ENCODE data around the gene ASTL.
"Not testable (repeated sequence)": the region's sequence is repeated elsewhere in the genome, so short reads cannot be mapped to it uniquely, and the experiment has no call there.

Gene ASTL

GRCh38 chr2:96091141-96091710 lies 47.1 kb downstream of the ASTL start:
- H3K9ac ChIP-seq (ENCODE audit: low read depth, low read length), result no peak overlapping the region
- peaks cover 10% of the 10 kb centered on the region for H3K4me1 ChIP-seq (ENCODE audit: control insufficient read depth, insufficient read depth, low read length)
- H3K36me3 ChIP-seq (ENCODE audit: control insufficient read depth, insufficient read depth, low read length), result no peaks in the 10 kb centered on the region
- H3K27ac ChIP-seq (ENCODE audit: low read depth, low read length), result no peak overlapping the region
- H3K27me3 ChIP-seq (ENCODE audit: control insufficient read depth, insufficient read depth, low read length), result no peaks in the 10 kb centered on the region
- H3K4me3 ChIP-seq (ENCODE audit: low read depth, low read length), result no peak overlapping the region
- H3K9me3 ChIP-seq (ENCODE audit: control insufficient read depth, insufficient read depth, low read length), result no peaks in the 10 kb centered on the region

- no peak overlapping the region for H3K9ac ChIP-seq (ENCODE audit: low read depth, low read length)
- no peak overlapping the region for H3K27ac ChIP-seq (ENCODE audit: low read depth, low read length)
- H3K36me3 ChIP-seq (ENCODE audit: control insufficient read depth, insufficient read depth, low read length), result no peaks in the 10 kb centered on the region
- no peak overlapping the region for H3K4me3 ChIP-seq (ENCODE audit: low read depth, low read length)
- peaks cover 10% of the 10 kb centered on the region for H3K4me1 ChIP-seq (ENCODE audit: control insufficient read depth, insufficient read depth, low read length)
- no peaks in the 10 kb centered on the region for H3K27me3 ChIP-seq (ENCODE audit: control insufficient read depth, insufficient read depth, low read length)
- no peaks in the 10 kb centered on the region for H3K9me3 ChIP-seq (ENCODE audit: control insufficient read depth, insufficient read depth, low read length)
Observed at GRCh38 chr2:96090196-96090926, 47.9 kb downstream of the ASTL start.

DNA sequence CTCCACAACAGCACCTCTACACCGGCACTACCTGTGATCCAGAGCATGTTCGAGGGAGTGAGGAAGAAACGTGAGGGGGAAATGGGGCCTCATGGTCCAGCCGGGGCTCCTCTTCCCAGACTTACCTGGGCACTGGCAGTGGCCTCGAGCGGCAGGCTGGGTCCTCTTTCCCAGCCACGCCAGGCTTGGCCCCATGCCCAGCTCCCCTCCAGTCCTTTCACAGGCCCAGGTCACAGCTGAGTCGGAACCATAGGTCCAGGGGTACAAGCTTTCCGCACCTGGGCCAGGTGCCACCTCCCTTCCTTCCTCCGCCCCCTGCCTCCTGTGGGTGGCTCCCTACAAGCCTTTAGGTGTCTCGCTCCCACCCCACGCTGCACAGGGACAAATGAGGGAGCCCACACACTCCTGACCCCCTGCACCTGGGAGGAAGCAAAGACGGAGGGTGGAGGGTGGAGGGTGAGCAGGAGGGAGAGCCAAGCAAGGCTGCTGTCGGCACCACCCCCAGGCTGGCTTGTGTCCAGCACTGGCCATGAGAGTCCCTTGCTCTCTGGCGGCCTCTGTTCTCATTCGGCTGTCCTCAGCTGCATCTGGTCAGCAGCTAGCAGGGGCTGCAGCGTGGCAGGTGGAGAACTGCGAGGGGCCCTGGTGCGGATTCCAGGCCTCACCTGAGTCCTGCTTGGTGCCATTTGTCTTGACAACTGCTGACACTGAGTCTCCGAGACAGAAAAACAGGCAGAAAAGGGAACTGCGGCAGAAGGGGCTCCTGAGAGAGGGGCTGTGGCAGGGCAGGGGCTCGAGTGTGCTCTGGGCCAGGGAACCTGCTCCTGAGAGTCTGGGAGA lies 48.7 kb downstream of the ASTL start:
- H3K4me1 ChIP-seq (ENCODE audit: control insufficient read depth, insufficient read depth, low read length), result peaks cover 10% of the 10 kb centered on the region
- H3K27ac ChIP-seq (ENCODE audit: low read depth, low read length), result no peak overlapping the region
- H3K36me3 ChIP-seq (ENCODE audit: control insufficient read depth, insufficient read depth, low read length), result no peaks in the 10 kb centered on the region
- no peaks in the 10 kb centered on the region for H3K27me3 ChIP-seq (ENCODE audit: control insufficient read depth, insufficient read depth, low read length)
- H3K4me3 ChIP-seq (ENCODE audit: low read depth, low read length), result no peak overlapping the region
- H3K9me3 ChIP-seq (ENCODE audit: control insufficient read depth, insufficient read depth, low read length), result no peaks in the 10 kb centered on the region
- no peak overlapping the region for H3K9ac ChIP-seq (ENCODE audit: low read depth, low read length)

DNA sequence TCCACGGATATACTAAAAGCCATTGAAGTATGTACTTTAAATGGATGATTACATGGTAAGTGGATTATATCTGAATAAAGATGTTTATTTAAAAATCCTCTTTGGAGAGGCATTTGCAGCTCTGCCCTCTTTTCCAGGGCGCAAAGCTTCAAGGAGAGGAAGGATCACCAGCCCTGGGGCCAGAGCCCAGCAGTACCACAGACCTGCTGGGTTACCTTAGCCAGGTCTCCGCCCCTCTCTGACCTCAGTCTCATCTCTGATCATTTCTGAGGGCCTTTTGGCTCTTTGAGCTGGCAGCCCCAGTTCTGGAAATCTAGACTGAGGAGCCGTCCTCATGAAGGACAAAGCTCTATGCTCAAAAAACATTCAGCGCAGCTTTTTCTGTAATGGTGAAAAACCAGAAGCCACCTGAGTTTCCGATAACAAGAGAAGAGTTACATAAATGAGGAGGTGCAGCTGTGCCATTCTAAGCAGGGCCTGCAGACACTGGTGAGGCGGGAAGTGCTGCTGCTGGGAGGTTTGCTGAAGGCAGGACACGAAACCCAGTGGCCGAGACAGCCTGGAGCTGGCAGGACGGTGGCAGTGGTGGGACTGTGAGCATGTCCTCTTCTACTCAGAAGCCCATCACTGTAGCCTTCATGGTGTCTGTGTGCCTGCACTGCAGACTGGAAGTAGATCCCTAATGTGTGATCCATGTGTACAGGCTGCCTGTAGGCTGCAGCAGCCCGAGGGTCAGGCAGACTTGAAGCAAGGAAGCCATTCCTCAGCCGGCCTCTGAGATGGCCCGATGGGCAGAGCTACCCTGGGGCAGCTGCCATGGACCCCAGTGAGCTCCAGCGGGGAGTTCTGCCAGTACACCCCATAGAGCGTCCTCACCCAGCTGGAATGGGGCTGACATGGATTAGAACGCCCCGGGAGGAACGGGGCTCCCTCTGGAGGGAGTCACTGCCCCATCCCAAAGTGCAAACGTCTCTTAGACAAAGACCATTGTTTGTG lies 49.7 kb downstream of the ASTL start:
- H3K36me3 ChIP-seq (ENCODE audit: control insufficient read depth, insufficient read depth, low read length), result no peaks in the 10 kb centered on the region
- H3K9me3 ChIP-seq (ENCODE audit: control insufficient read depth, insufficient read depth, low read length), result no peaks in the 10 kb centered on the region
- no peak overlapping the region for H3K9ac ChIP-seq (ENCODE audit: low read depth, low read length)
- no peak overlapping the region for H3K27ac ChIP-seq (ENCODE audit: low read depth, low read length)
- peaks cover 10% of the 10 kb centered on the region for H3K4me1 ChIP-seq (ENCODE audit: control insufficient read depth, insufficient read depth, low read length)
- no peaks in the 10 kb centered on the region for H3K27me3 ChIP-seq (ENCODE audit: control insufficient read depth, insufficient read depth, low read length)
- no peak overlapping the region for H3K4me3 ChIP-seq (ENCODE audit: low read depth, low read length)

DNA sequence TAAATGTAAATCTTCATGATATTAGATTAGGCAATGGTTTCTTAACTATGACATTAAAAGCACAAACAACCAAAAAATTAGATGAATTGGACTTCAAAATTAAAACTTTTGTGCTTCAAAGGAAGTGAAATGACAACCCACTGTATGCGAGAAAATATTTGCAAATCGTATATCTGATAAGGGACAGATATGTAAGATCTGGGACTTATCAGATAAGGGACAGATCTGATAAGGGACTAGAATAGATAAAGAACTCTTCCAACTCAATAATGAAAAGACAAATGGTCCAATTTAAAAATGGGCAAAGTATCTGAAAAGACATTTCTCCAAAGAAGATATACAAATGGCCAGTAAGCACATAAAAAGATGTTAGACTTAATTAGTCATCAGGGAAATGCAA lies 51.2 kb downstream of the ASTL start:
- H3K27ac ChIP-seq (ENCODE audit: low read depth, low read length), result no peak overlapping the region
- no peaks in the 10 kb centered on the region for H3K9me3 ChIP-seq (ENCODE audit: control insufficient read depth, insufficient read depth, low read length)
- peaks cover 5% of the 10 kb centered on the region for H3K4me1 ChIP-seq (ENCODE audit: control insufficient read depth, insufficient read depth, low read length)
- no peak overlapping the region for H3K4me3 ChIP-seq (ENCODE audit: low read depth, low read length)
- H3K9ac ChIP-seq (ENCODE audit: low read depth, low read length), result no peak overlapping the region
- H3K36me3 ChIP-seq (ENCODE audit: control insufficient read depth, insufficient read depth, low read length), result no peaks in the 10 kb centered on the region
- no peaks in the 10 kb centered on the region for H3K27me3 ChIP-seq (ENCODE audit: control insufficient read depth, insufficient read depth, low read length)

DNA sequence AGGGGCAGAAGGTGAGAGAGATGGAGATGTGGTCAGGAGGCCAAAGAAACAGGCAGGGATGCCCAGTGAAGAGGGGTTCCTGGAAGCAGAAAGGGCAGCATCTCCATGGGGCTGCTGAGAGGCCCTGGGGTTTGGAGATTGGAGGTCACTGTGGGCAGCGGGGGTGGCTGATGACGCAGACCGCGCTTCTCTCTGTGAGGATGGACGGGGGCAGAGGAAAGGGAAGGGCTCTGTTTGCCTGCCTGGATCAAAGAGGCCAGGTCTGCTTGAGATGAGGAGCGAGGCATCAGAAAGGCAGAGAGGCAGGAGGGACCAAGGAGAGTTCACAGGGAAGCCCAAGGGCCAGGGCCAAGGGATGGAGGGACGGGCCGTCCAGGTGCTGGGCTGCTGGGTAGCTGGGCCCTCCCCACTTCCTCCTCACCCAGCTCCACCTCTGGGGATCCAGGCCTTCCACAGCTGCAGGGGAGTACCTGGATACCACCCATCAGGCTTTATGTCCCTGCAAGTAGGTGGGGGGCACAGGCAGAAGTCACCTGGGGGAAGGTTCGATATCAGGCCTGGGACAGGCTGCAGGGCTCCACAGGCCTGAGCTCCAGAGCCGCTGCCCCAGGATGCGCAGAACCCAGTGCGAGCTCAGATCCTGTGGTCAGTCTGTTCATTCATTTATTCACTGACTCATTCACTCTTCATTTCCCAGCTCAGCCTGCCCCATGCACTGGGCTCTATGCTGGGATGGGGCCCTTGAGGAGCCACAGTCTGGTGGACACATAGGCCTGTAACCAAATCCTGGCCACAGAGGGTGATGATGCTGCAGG lies 52.6 kb downstream of the ASTL start:
- H3K27ac ChIP-seq (ENCODE audit: low read depth, low read length), result no peak overlapping the region
- no peaks in the 10 kb centered on the region for H3K9me3 ChIP-seq (ENCODE audit: control insufficient read depth, insufficient read depth, low read length)
- H3K36me3 ChIP-seq (ENCODE audit: control insufficient read depth, insufficient read depth, low read length), result no peaks in the 10 kb centered on the region
- no peaks in the 10 kb centered on the region for H3K4me1 ChIP-seq (ENCODE audit: control insufficient read depth, insufficient read depth, low read length)
- H3K4me3 ChIP-seq (ENCODE audit: low read depth, low read length), result no peak overlapping the region
- no peaks in the 10 kb centered on the region for H3K27me3 ChIP-seq (ENCODE audit: control insufficient read depth, insufficient read depth, low read length)
- no peak overlapping the region for H3K9ac ChIP-seq (ENCODE audit: low read depth, low read length)

GRCh38 chr2:96084858-96085518 lies 53.3 kb downstream of the ASTL start:
- not testable (repeated sequence) for H3K36me3 ChIP-seq (ENCODE audit: control insufficient read depth, insufficient read depth, low read length); H3K27me3 ChIP-seq (ENCODE audit: control insufficient read depth, insufficient read depth, low read length); H3K27ac ChIP-seq (ENCODE audit: low read depth, low read length); H3K9me3 ChIP-seq (ENCODE audit: control insufficient read depth, insufficient read depth, low read length); H3K4me3 ChIP-seq (ENCODE audit: low read depth, low read length); H3K9ac ChIP-seq (ENCODE audit: low read depth, low read length); H3K4me1 ChIP-seq (ENCODE audit: control insufficient read depth, insufficient read depth, low read length)

DNA sequence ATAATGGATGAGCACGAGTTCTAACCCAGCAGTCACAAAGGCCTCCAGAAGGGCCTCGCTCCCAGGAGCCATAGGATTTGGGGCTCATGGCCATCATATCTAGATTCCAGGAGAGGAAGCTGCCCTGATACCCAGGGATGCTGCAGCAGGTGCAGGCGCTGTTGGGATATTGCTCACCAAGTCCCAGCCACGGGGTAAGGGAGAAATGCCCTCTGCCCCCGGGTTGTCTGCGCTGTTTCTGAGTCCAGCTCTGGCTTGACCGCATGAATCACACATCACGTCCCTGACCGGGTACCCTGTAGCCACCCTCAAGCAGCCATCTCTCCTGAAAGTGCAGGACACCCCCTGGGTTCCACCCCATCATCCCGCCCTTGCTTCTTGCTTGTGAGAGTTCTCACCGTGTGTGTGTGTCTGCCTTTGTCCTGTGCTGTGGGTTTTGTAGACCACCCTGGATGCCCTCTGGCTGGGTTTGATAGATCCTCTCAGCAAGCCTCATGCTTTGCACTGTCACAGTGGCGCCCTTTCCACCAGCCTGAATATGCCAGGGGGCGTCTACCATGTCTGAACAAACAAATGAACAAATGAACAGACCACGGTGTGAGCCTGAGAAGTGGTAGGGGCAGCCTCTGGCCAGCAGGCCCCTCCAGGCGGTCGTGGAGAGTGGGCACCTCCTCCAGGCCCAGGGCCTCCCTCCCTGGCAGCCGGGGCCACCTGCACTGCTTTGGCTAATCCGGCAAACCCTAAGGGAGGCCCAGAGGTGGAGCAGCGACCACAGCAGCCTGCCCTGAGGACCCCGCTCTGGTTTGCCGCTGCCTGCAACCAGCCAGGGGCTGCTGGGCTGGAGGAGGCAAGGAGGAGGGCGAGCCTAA lies 54.1 kb downstream of the ASTL start:
- Histone ChIP-seq H3K27me3 (ENCODE audit: control insufficient read depth, insufficient read depth, low read length) (no peaks in the 10 kb centered on the region), H3K27ac (ENCODE audit: low read depth, low read length) (no peak overlapping the region), H3K9me3 (ENCODE audit: control insufficient read depth, insufficient read depth, low read length) (no peaks in the 10 kb centered on the region), H3K9ac (ENCODE audit: low read depth, low read length) (no peak overlapping the region), H3K4me1 (ENCODE audit: control insufficient read depth, insufficient read depth, low read length) (no peaks in the 10 kb centered on the region), H3K36me3 (ENCODE audit: control insufficient read depth, insufficient read depth, low read length) (no peaks in the 10 kb centered on the region), H3K4me3 (ENCODE audit: low read depth, low read length) (no peak overlapping the region)
